SK-N-SH (cell line): ENCODE data around the gene IRAK2. TPM values are rescaled to one million over a fixed set of nuclear protein-coding genes. Genes with fewer than 3 reads are reported as not detected.

Experiments
- CTCF ChIA-PET: fragments of 300-600, 350-600 bp; formaldehyde crosslinking; extraction: SDS; loops from one replicate; lab custom pipeline; 2021; lab: Yijun Ruan, JAX
- POLR2A ChIA-PET: fragments of 350-600 bp; sonication (Branson Sonifier 250); formaldehyde crosslinking; extraction: SDS; loops from one replicate; lab custom pipeline; 2020; ENCODE audit warnings: antibody characterized with exemption, inconsistent platforms; lab: Yijun Ruan, JAX
- DNase-seq: peaks from one replicate; pipeline ENCODE4 v3.0.0; 2012
- H2AFZ ChIP-seq: fragments of 200-600 bp; sonication (generic); 2 replicates; pipeline ENCODE4 v1.8.1; 2016; ENCODE audit warnings: antibody characterized with exemption, mild to moderate bottlenecking, low read depth
- H3F3A ChIP-seq: fragments of 200-600 bp; sonication (generic); replicated peaks from 2 replicates; pipeline ENCODE3; 2016; ENCODE audit warnings: antibody characterized with exemption, mild to moderate bottlenecking; ENCODE audit not compliant: insufficient read depth
- H3K27ac ChIP-seq, 2 experiments: fragments of 200-500 bp in 1 of 2; fragments of 200-600 bp in 1 of 2; sonication (Bioruptor generic) in 1 of 2; sonication (generic), shearing (Covaris generic) in 1 of 2; 2 replicates each; pipeline versions ENCODE4 v1.5.1 to v1.6.1; 2014 to 2016; ENCODE audit warnings: low read depth in 2 of 2, inconsistent platforms in 1 of 2, low read length in 1 of 2, mild to moderate bottlenecking in 1 of 2, mixed read lengths in 1 of 2
- H3K27me3 ChIP-seq: fragments of 200-600 bp; sonication (generic), shearing (Covaris generic); 2 replicates; pipeline ENCODE4 v1.6.1; 2016; ENCODE audit warnings: mixed run types; ENCODE audit not compliant: insufficient read depth
- H3K36me3 ChIP-seq, 2 experiments: fragments of 200-500 bp in 1 of 2; fragments of 200-600 bp in 1 of 2; sonication (Bioruptor generic) in 1 of 2; sonication (generic) in 1 of 2; replicated peaks in 1 of 2; 2 replicates each; pipeline versions ENCODE3 to v1.5.1; 2014 to 2016; ENCODE audit warnings: low read length in 1 of 2, mild to moderate bottlenecking in 1 of 2; ENCODE audit not compliant: insufficient read depth in 2 of 2, control insufficient read depth in 1 of 2
- H3K4me1 ChIP-seq, 2 experiments: fragments of 200-500 bp in 1 of 2; fragments of 200-600 bp in 1 of 2; sonication (Bioruptor generic) in 1 of 2; sonication (generic), shearing (Covaris generic) in 1 of 2; 2 replicates each; pipeline versions ENCODE4 v1.5.1 to v1.6.1; 2014 to 2016; ENCODE audit warnings: low read depth in 1 of 2, low read length in 1 of 2, mixed run types in 1 of 2; ENCODE audit not compliant: insufficient read depth in 2 of 2, control insufficient read depth in 1 of 2
- H3K4me2 ChIP-seq: fragments of 200-600 bp; sonication (generic), shearing (Covaris generic); 2 replicates; pipeline ENCODE4 v1.6.1; 2017; ENCODE audit warnings: mixed run types
- H3K4me3 ChIP-seq, 2 experiments: fragments of 200-500 bp in 1 of 2; fragments of 200-600 bp in 1 of 2; sonication (Bioruptor generic) in 1 of 2; sonication (generic), shearing (Covaris generic) in 1 of 2; 2 replicates each; pipeline versions ENCODE4 v1.5.1 to v1.8.1; 2014 to 2016; ENCODE audit warnings: low read depth in 2 of 2, inconsistent platforms in 1 of 2, low read length in 1 of 2, mild to moderate bottlenecking in 1 of 2, mixed read lengths in 1 of 2, moderate library complexity in 1 of 2
- H3K79me2 ChIP-seq: fragments of 200-600 bp; sonication (generic); 2 replicates; pipeline ENCODE4 v1.8.1; 2017; ENCODE audit warnings: mild to moderate bottlenecking; ENCODE audit not compliant: insufficient read depth
- H3K9ac ChIP-seq: fragments of 200-600 bp; sonication (generic); 2 replicates; pipeline ENCODE4 v1.6.1; 2017; ENCODE audit warnings: mixed run types
- H3K9me2 ChIP-seq: fragments of 200-600 bp; sonication (generic); 2 replicates; pipeline ENCODE4 v1.6.1; 2017; ENCODE audit warnings: mixed run types
- H3K9me3 ChIP-seq: fragments of 200-600 bp; sonication (generic); 2 replicates; pipeline ENCODE4 v1.6.1; 2017; ENCODE audit warnings: mixed run types, mild to moderate bottlenecking, moderate library complexity
- H4K20me1 ChIP-seq: fragments of 200-600 bp; sonication (generic); 2 replicates; pipeline ENCODE4 v1.6.1; 2017; ENCODE audit warnings: mild to moderate bottlenecking, mixed run types; ENCODE audit not compliant: insufficient read depth
- CHD2 ChIP-seq: fragments of 150-350 bp; IDR thresholded peaks from 2 replicates; pipeline ENCODE4 v1.6.1; 2018; ENCODE audit warnings: low read length; ENCODE audit not compliant: partially characterized antibody
- ELF1 ChIP-seq: IDR thresholded peaks from 2 replicates; pipeline ENCODE4 v1.4.0; 2012
- FOXJ3 ChIP-seq: sonication (generic); formaldehyde crosslinking; IDR thresholded peaks from 2 replicates; pipeline ENCODE4 v1.5.1; 2020; ENCODE audit warnings: mild to moderate bottlenecking, missing genetic modification reagents
- IRF3 ChIP-seq: fragments of 150-350 bp; IDR thresholded peaks from 2 replicates; pipeline ENCODE4 v1.6.1; 2016; ENCODE audit warnings: mild to moderate bottlenecking, low read depth, low read length
- JUND ChIP-seq: IDR thresholded peaks from 2 replicates; pipeline ENCODE4 v1.4.0; 2012
- MAX ChIP-seq: IDR thresholded peaks from 2 replicates; pipeline ENCODE4 v1.4.0; 2012; ENCODE audit warnings: low read depth
- MXI1 ChIP-seq: IDR thresholded peaks from 2 replicates; pipeline ENCODE4 v1.6.1; 2012; ENCODE audit warnings: mild to moderate bottlenecking, low read depth, low read length, improper control_type of control experiment
- NFIC ChIP-seq: IDR thresholded peaks from 2 replicates; pipeline ENCODE4 v1.4.0; 2012; ENCODE audit warnings: borderline replicate concordance
- SIN3A ChIP-seq: IDR thresholded peaks from 2 replicates; pipeline ENCODE4 v1.6.1; 2012; ENCODE audit warnings: low read depth, mild to moderate bottlenecking, low read length, moderate library complexity, borderline replicate concordance
- SMC3 ChIP-seq: IDR thresholded peaks from 2 replicates; pipeline ENCODE4 v1.6.1; 2012; ENCODE audit warnings: low read depth, low read length, improper control_type of control experiment
- TAF1 ChIP-seq: IDR thresholded peaks from 2 replicates; pipeline ENCODE4 v1.6.1; 2012; ENCODE audit warnings: low read depth, mild to moderate bottlenecking, low read length, moderate library complexity, borderline replicate concordance
- TEAD4 ChIP-seq: IDR thresholded peaks from 2 replicates; pipeline ENCODE4 v1.4.0; 2012; ENCODE audit warnings: mild to moderate bottlenecking, borderline replicate concordance; ENCODE audit not compliant: insufficient read depth
- ZBTB33 ChIP-seq: IDR thresholded peaks from 2 replicates; pipeline ENCODE4 v1.4.0; 2012; ENCODE audit warnings: low read depth, borderline replicate concordance
- WGBS: methylation state at CpG from one replicate; pipeline ENCODE4 v1.1.6; 2017; ENCODE audit warnings: low lambda C conversion rate; 5-methylcytosine and 5-hydroxymethylcytosine counted together
- polyA plus RNA-seq, 3 experiments: library from polyadenylated mRNA; depleted of rRNA; stranded (reverse); fragments of >200 nt; gene quantifications; 2 replicates each; pipeline ENCODE4 v1.2.3, GENCODE V29; 2012

The IRAK2 gene
- polyA plus RNA-seq, 1 of the 3 experiments (the other 2 are of a cell fraction), result 7.7 TPM

- peak overlapping the region; percentile 24; the same call in 1 of the 2 replicates for H3K9ac ChIP-seq
- peak overlapping the region; percentile 23 for H3K4me2 ChIP-seq
- H4K20me1 ChIP-seq, result no peaks in the 10 kb centered on the region
- H3F3A ChIP-seq, result peaks cover 34% of the 10 kb centered on the region
- DNase-seq, result no peak
- peak overlapping the region in 1 of 2 experiments; percentile 76; a peak in 2 of 4 replicates for H3K27ac ChIP-seq
- ChIA-PET CTCF (no interaction called here), POLR2A (no interaction called here)
- H2AFZ ChIP-seq, result peak overlapping the region; percentile 31; the same call in 1 of the 2 replicates
- no peaks in the 10 kb centered on the region for H3K9me2 ChIP-seq
- no peak overlapping the region for H3K4me3 ChIP-seq
- H3K36me3 ChIP-seq, result peaks cover 0 to 13% of the 10 kb centered on the region in 2 experiments
- no peaks in the 10 kb centered on the region for H3K27me3 ChIP-seq
- WGBS, result 58% methylated on average over 12 of the region's 12 CpGs
- H3K9me3 ChIP-seq, result no peaks in the 10 kb centered on the region
- TF ChIP-seq NFIC, result peak; percentile 36; the same call in 1 of the 2 replicates
- TF ChIP-seq CHD2, result no peak
- no peak for TF ChIP-seq SIN3A
- no peak for TF ChIP-seq ZBTB33
- TF ChIP-seq IRF3, result no peak
- no peak for TF ChIP-seq JUND
- no peak for TF ChIP-seq TEAD4
- peak; percentile 50; the same call in 1 of the 2 replicates for TF ChIP-seq MAX
- TF ChIP-seq ELF1, result no peak
- no peak for TF ChIP-seq TAF1
- TF ChIP-seq, all 33 proteins: peak for 2
- Histone ChIP-seq H3K79me2 (peaks cover 41% of the 10 kb centered on the region), H3K4me1 (peaks cover 7 to 49% of the 10 kb centered on the region in 2 experiments; a peak in 3 of 4 replicates)
Measured at GRCh38 chr3:10198761-10199649, 34.3 kb downstream of the IRAK2 start.

- H3K9me3 ChIP-seq, result no peaks in the 10 kb centered on the region
- peak overlapping the region; percentile 66 for H3K9ac ChIP-seq
- H3K79me2 ChIP-seq, result peaks cover 21% of the 10 kb centered on the region
- H3K4me1 ChIP-seq, result peaks cover 13 to 40% of the 10 kb centered on the region in 2 experiments; a peak in 3 of 4 replicates
- TF ChIP-seq FOXJ3 (CRISPR knock-in tag), result no peak
- TF ChIP-seq MXI1, result no peak
- no peak for TF ChIP-seq SMC3
- TF ChIP-seq ZBTB33, result no peak
- TF ChIP-seq, all 33 proteins: peak for 0
- Histone ChIP-seq H3K4me2 (peak overlapping the region; percentile 64), H3K27ac (peak overlapping the region; percentile 45 to 97; a peak in 3 of 4 replicates), H3F3A (peaks cover 34% of the 10 kb centered on the region), H2AFZ (peak overlapping the region; percentile 10; the same call in 1 of the 2 replicates), H3K9me2 (no peaks in the 10 kb centered on the region), H4K20me1 (no peaks in the 10 kb centered on the region), H3K27me3 (no peaks in the 10 kb centered on the region), H3K36me3 (peaks cover 0 to 14% of the 10 kb centered on the region in 2 experiments), H3K4me3 (no peak overlapping the region)
- no peak for DNase-seq
- WGBS, result 69% methylated on average over 2 of the region's 2 CpGs
- CTCF ChIA-PET, result no interaction called here
- POLR2A ChIA-PET, result interaction anchor here (1.2 kb wide), 1 partner anchor 14 kb away, joined by 3 read pairs; no protein-coding TSS in a partner anchor
Measured at GRCh38 chr3:10204921-10205320, 40.2 kb downstream of the IRAK2 start.
